KOPT-K1 (cell line): Measurements from ENCODE around the gene FANCE.

Experiments used
- H3K27ac ChIP-seq: fragments of 200-600 bp; sonication (generic); 2 replicates; pipeline ENCODE4 v1.5.1; 2016; ENCODE audit warnings: antibody characterized with exemption, mild to moderate bottlenecking, low read depth, low read length; ENCODE audit not compliant: poor library complexity, severe bottlenecking
- H3K36me3 ChIP-seq: fragments of 200-600 bp; sonication (generic); 2 replicates; pipeline ENCODE4 v1.5.1; 2017; ENCODE audit warnings: antibody characterized with exemption, mild to moderate bottlenecking, low read length, moderate library complexity; ENCODE audit not compliant: insufficient read depth
- H3K9me3 ChIP-seq: fragments of 200-600 bp; sonication (generic); 2 replicates; pipeline ENCODE4 v1.5.1; 2017; ENCODE audit warnings: antibody characterized with exemption, low read length, mild to moderate bottlenecking; ENCODE audit not compliant: insufficient read depth, poor library complexity, severe bottlenecking

The FANCE gene, protein sequence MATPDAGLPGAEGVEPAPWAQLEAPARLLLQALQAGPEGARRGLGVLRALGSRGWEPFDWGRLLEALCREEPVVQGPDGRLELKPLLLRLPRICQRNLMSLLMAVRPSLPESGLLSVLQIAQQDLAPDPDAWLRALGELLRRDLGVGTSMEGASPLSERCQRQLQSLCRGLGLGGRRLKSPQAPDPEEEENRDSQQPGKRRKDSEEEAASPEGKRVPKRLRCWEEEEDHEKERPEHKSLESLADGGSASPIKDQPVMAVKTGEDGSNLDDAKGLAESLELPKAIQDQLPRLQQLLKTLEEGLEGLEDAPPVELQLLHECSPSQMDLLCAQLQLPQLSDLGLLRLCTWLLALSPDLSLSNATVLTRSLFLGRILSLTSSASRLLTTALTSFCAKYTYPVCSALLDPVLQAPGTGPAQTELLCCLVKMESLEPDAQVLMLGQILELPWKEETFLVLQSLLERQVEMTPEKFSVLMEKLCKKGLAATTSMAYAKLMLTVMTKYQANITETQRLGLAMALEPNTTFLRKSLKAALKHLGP

DNA sequence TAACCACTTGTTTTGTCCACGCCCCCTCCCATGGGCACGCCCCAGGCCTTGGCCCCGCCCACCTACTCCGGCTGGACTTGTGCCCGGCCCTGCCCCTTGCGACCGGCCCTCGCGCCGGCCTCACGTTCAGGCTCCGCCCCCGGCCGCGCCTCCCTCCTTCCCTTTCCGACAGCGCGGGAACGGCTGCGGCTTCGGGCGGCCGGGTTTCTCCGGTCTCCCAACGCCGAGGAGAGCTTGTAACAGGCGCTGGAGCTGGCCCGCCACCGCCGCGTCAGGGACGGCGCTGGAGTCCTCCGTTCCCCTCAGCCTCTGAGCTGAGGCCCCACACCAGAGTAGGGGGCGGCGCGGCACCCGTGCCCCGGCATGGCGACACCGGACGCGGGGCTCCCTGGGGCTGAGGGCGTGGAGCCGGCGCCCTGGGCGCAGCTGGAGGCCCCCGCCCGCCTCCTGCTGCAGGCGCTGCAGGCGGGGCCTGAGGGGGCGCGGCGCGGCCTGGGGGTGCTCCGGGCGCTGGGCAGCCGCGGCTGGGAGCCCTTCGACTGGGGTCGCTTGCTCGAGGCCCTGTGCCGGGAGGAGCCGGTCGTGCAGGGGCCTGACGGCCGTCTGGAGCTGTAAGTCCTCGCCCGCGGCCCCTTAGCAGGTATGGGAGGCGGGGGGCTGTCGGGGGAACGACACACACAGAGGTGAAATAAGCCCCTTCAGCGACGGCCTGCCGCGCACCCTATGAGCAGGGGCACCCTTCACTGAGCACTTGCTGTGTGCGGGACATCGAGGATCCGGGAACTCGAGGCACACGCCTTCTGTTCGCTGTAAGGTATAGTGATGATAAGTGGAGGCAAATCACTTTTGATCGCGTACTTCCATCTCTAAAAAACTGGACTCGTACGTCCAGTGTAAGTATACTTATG lies at the start of gene FANCE:
FANCE (plus strand) TSS at position 156 of the 908 bp plus-strand sequence; CDS start at position 364, 208 bp downstream.
- Histone ChIP-seq H3K9me3 (no peaks in the 10 kb centered on the region), H3K27ac (peak within 1 kb of the TSS; percentile 65), H3K36me3 (peaks cover 23% of the 10 kb centered on the region; the same call in 1 of the 2 replicates)

DNA sequence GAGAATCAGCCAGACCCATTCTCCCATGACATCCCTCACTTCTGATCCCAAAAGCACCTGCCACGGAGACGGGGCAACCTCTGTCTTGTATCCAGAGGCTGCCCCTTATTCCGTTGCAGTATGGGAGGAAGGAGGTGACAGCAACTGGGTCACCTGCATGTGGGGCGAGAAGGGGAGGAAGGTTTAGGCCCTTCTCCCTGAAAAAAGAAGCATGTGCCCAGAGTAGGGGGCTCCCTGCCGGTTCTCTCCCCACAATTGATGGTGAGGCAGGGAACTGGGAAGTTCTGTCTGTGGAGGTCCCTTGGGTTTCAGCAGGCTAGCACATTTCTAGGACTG lies 49.3 kb upstream of the FANCE start:
- no peaks in the 10 kb centered on the region for H3K36me3 ChIP-seq
- no peaks in the 10 kb centered on the region for H3K9me3 ChIP-seq
- no peak overlapping the region for H3K27ac ChIP-seq

DNA sequence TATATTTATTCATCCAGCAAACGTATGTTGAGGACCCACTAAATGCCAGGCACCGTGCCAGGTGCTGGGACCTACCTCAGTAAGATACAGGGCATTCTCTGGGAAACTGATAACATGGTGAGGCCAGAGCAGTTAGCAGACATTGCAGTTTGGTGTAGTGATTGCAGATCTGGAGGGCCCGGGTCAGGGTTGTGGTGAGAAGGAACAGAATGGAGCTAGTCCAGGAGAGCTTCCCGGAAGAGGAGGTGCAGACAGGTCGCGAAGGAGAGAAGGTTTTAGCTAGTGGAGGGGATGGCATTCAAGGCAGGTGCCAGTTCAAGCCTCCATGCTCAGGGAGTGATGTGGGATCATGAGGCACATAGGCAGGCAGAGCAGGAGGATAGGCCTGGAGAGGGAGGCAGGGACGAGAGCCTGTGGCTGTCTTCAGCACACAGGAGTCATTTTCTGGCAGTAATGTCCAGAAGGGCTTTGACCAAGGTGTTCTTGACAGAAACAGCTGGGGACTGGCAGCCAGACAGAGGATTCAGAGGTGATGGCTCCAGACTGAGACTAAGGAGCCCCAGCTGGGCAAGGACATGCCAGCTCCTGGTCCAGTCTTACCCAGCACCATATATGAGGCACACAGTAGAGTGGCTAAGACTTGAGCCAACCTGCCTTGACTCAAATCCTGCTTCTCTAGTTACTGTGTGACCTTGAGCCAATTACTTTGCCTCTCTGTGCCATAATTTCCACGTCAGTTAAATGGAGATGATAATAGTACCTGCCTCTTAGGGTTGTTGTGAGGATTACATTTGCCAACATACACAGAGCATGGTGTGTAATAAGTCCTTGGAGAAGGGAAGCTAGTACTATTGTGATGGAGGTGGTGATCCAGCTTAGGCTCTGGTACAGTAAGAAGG lies 48.3 kb upstream of the FANCE start:
- no peak overlapping the region for H3K27ac ChIP-seq
- no peaks in the 10 kb centered on the region for H3K9me3 ChIP-seq
- no peaks in the 10 kb centered on the region for H3K36me3 ChIP-seq

DNA sequence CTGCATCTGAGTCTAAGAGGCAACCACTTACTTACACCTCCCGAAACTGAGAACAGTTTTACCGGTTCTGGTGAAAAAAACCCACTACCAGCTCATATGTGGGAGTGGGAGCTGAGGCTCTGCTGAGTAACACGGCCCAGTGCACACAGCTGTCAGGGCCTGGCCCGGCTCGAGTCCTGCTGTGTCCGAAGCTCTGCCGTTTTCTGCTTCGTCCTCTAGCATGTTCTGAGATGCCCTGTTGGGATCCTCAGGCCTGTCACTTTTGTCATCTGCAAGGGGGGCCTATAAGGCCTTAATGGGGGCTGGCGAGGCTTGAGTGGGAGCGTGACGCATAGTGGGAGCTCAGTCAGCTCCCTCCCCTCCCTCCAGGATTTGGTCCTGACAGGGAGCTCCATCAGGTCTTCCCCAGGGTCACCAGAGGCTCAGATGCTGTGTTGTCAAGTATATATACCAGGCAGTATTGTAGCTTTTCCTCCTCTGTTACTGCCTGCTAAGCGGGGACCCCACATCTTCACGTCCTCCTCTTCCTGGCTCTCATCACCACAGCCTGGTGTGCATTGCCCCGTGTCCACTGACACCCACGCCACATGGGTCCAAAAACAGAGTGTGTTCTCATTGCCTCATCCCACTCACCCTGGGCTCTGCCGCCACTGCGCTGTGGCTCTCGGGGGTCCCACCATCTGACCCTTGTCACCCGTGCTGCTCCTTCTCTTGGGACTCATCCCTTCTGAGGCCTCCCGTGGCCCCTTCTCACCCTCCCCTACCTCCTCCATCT lies 45.2 kb upstream of the FANCE start:
- H3K27ac ChIP-seq: no peak overlapping the region
- no peaks in the 10 kb centered on the region for H3K9me3 ChIP-seq
- H3K36me3 ChIP-seq: no peaks in the 10 kb centered on the region

DNA sequence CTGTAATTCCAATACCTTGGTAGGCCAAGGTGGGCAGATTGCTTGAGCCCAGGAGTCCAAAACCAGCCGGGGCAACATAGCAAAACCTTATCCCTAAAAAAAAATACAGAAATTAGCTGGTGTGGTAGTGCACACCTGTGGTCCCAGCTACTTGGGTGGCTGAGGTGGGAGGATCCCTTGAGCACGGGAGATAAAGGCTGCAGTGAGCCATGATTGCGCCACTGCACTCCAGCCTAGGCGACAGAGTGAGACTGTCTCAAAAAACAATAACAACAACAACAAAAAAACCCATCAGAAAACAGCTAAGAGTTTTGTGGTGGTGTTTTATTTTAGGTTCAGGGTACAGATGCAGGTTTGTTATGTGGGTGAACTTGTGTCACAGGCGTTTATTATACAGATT lies 42.9 kb upstream of the FANCE start:
- H3K36me3 ChIP-seq: peaks cover 10% of the 10 kb centered on the region; the same call in 1 of the 2 replicates
- H3K9me3 ChIP-seq: no peaks in the 10 kb centered on the region
- H3K27ac ChIP-seq: no peak overlapping the region

DNA sequence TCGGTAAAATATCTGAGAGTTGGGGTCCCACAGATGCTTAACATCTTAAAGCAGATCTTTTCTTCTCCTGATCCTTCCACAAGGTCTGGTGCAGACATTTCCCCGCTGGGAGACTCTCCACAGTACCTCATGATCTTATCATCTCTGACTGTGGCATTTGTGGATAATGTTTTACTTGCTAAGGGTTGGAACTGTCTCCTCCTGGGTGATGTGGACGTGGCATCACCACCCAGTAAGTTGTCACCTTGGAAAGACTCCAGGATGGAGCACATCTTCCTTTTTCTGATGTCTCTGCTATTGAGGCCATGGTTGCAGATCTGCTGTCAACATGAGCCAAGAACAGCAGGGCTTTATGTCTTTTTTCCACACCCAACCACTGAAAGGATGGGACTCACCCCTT lies 42.0 kb upstream of the FANCE start:
- no peaks in the 10 kb centered on the region for H3K9me3 ChIP-seq

DNA sequence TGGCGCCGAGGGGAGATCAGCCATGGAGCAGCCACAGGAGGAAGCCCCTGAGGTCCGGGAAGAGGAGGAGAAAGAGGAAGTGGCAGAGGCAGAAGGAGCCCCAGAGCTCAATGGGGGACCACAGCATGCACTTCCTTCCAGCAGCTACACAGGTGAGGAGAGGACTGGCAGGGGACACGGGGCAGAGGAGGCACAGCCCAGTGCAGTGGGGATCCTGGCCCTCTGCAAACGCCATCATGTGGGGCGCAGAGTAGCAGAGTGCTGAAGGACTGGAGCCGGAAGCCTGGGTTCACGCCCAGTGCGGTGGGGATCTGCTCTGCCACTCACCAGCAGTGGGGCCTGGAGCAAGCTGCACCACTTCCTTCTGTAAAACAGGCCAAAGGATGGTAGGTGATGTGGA lies 41.1 kb upstream of the FANCE start:
- Histone ChIP-seq H3K36me3 (peaks cover 10% of the 10 kb centered on the region; the same call in 1 of the 2 replicates), H3K27ac (peak overlapping the region; percentile 9), H3K9me3 (no peaks in the 10 kb centered on the region)

More for the DNA sequence above, 42.0 kb upstream of the FANCE start:
- Histone ChIP-seq H3K36me3 (peaks cover 10% of the 10 kb centered on the region; the same call in 1 of the 2 replicates), H3K27ac (no peak overlapping the region)

DNA sequence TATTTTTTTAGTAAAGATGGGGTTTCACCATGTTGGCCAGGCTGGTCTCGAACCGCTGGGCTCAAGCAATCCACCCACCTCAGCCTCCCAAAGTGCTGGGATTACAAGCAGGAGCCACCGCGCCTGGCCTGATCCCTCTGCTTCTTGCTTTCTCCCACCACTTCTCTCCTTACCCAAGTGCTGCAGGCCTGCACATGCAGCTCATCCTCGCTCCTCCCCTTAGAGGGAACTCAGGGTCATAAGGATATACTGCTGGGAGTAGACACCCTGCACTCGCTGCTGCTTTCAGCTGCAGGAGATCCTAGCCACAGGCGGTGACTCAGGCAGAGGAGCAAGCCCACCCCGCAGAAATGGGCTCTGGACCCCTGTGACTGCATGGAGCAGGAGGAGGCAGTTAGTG lies 40.0 kb upstream of the FANCE start:
- peaks cover 10% of the 10 kb centered on the region; the same call in 1 of the 2 replicates for H3K36me3 ChIP-seq
- H3K27ac ChIP-seq: no peak overlapping the region
- no peaks in the 10 kb centered on the region for H3K9me3 ChIP-seq

DNA sequence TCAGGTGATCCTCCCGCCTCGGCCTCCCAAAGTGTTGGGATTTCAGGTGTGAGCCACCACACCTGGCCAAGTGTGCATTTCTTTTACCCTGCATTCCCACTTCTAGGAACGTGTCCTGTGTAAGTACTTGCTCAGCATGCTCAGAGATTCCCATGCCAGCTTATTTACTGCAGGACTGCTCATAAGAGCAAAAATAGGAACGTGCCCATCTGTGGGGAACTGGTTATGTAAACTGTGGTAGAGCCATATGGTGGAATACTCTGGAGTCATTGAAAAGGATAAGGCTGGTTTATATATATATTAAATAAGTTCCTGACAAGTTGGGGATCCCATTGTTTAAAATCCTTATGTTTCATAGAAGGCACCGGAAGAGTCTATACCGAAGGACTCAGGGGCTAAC lies 38.2 kb upstream of the FANCE start:
- Histone ChIP-seq H3K27ac (no peak overlapping the region), H3K9me3 (no peaks in the 10 kb centered on the region), H3K36me3 (peaks cover 10% of the 10 kb centered on the region; the same call in 1 of the 2 replicates)

DNA sequence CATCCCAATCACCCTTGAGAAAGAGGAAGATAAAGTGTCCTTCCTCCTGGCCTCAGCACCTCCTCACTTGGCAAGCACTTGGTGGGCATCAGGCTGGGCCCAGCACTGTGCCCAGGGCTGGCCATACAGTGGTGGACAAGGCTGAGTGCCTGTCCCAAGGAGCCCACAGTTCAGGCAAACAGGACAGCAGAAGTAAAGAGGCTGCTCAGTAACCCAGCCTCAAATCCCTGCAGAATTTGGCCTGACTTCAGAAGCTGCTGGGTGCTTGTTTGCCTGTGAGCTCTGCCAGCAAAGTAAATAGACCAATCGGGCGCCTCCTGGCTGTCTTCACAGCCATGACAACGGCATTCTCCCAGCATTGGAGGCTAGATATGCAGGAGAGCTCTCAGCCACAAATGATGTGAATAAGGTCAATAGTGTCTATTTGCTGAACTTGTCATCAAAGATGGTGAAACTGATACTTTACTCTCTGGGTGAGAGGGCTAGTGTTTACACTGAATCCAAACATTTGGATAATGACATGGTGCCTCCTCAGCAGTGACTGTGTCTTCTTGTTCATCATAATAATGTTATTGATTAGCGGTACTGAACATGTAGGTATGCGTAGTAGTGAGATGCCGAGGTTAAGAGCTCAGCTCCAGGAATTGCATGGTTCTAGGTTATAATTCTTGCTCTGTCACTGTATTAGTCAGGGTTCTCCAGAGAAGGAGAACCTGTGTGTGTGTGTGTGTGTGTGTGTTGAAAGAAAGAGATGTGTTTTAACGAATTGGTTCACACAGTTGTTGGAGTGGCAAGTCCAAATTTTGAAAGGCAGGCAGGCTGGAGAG lies 36.9 kb upstream of the FANCE start:
- H3K9me3 ChIP-seq: no peaks in the 10 kb centered on the region
- no peak overlapping the region for H3K27ac ChIP-seq
- peaks cover 10% of the 10 kb centered on the region; the same call in 1 of the 2 replicates for H3K36me3 ChIP-seq

DNA sequence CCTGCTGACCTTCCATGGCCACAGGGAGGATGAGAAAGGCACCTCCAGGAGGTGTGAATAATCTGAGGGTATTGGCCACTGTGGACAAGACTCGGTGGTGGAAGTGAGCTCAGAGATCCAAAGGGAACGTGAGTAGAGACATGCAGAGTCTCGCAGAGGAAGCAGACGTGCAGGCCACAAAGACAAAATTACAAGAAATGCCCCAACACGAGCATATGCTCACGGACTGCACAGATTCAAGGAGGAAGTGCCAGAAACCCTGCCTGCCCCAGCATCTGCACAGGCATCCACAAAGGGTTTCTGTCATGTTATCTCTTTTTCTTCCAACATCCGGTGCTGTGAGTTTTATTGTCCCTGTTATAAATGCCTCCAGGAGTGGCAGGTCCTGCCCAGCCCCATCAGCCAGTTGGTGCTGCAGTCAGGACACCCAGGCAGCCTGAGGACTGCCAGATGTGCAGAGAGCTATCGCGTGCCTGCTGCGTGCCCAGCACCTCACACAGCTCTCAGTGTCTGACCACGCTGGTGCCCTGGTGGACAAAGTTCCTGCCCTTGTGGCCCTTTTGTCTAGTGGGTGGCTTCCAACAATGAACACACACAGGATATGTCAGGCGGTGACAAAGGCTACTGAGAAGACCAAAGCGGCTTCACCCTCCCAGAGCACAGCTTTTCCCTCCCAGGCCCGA lies 34.0 kb upstream of the FANCE start:
- H3K36me3 ChIP-seq: peaks cover 9% of the 10 kb centered on the region; the same call in 1 of the 2 replicates
- no peak overlapping the region for H3K27ac ChIP-seq
- H3K9me3 ChIP-seq: no peaks in the 10 kb centered on the region

DNA sequence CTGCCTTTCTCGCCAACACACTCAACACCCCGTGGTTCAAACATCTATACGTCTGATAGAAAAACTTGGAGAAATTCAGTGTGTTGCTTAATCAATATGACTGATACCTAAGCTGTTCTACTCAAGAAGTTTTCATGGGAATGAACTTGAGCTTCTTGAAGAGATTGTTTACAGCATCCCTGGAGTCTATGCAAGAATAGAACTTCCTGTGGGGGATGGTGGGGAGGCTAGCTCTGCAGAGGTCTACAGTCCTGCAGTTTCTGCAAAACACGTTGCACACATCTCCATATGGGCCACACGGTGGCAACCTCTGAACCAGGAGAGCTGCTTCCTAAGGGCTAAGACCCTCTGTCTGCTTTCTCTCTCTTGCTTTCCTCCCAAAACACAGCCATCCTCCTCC lies 32.7 kb upstream of the FANCE start:
- no peaks in the 10 kb centered on the region for H3K9me3 ChIP-seq
- peak overlapping the region; percentile 14 for H3K27ac ChIP-seq
- peaks cover 9% of the 10 kb centered on the region; the same call in 1 of the 2 replicates for H3K36me3 ChIP-seq

DNA sequence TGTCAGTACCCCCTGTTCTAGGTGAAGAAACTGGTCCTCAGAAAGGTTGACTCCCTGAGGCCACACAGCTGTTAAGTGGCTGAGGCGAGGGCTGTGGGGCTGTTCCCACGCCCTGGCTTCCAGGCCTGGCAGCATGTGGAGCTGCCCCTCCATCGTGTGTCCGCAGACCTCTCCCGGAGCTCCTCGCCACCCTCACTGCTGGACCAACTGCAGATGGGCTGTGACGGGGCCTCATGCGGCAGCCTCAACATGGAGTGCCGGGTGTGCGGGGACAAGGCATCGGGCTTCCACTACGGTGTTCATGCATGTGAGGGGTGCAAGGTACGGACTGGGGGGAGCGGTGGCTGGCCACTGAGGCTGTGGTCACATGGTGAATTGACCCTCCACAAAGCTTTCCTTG lies 32.2 kb upstream of the FANCE start:
- no peaks in the 10 kb centered on the region for H3K9me3 ChIP-seq
- H3K27ac ChIP-seq: peak overlapping the region; percentile 14
- peaks cover 13% of the 10 kb centered on the region; the same call in 1 of the 2 replicates for H3K36me3 ChIP-seq
